ENCODE data around the gene UBE2S. TPM values are rescaled to one million over a fixed set of nuclear protein-coding genes. Genes with fewer than 3 reads are reported as not detected.
"Not testable (repeated sequence)": the region's sequence is repeated elsewhere in the genome, so short reads cannot be mapped to it uniquely, and the experiment has no call there.

UBE2S gene
- total and polyA plus RNA-seq, 12 donors = 8.8 to 57.1 (median 18.8) TPM

- intact Hi-C loops (cut with DNase I) = no loop called here
- 86 to 100% (median 92%) methylated on average over 2 of the region's 2 CpGs for WGBS, 4 donors
These were observed 5.1 kb downstream of the UBE2S start for GRCh38 chr19:55402509-55402908.

GRCh38 chr19:55401390-55401789 lies 6.2 kb downstream of the UBE2S start:
- H3K4me1 ChIP-seq (replicated peaks in 1 of 2); H3K27ac ChIP-seq; DNase-seq; H3K27me3 ChIP-seq; H3K9me3 ChIP-seq (replicated peaks in 1 of 3); H3K4me3 ChIP-seq; intact Hi-C loops (cut with DNase I): not testable (repeated sequence)
- WGBS, 4 donors = 80 to 88% (median 83%) methylated on average over 1 to 19 of the region's 28 CpGs
- peaks cover 0 to 44% of the 10 kb centered on the region in 2 donors for H3K36me3 ChIP-seq (replicated peaks in 1 of 2)

More at GRCh38 chr19:55402509-55402908, 5.1 kb downstream of the UBE2S start:
- H3K4me3 ChIP-seq = no peak overlapping the region
- H3K27me3 ChIP-seq = no peaks in the 10 kb centered on the region
- DNase-seq = no peak
- H3K4me1 ChIP-seq (replicated peaks in 1 of 2) = peaks cover 6 to 18% of the 10 kb centered on the region in 2 donors
- no peak for TF ChIP-seq CTCF (IDR thresholded peaks at IDR 0.05)
- TF ChIP-seq POLR2A (IDR thresholded peaks at IDR 0.05) = no peak
- no peak overlapping the region for H3K27ac ChIP-seq
- H3K9me3 ChIP-seq (replicated peaks in 1 of 3) = no peaks in the 10 kb centered on the region
- peaks cover 0 to 44% of the 10 kb centered on the region in 2 donors for H3K36me3 ChIP-seq (replicated peaks in 1 of 2)

- intact Hi-C loops (cut with DNase I) = no loop called here
- H3K27me3 ChIP-seq = no peaks in the 10 kb centered on the region
- TF ChIP-seq POLR2A (IDR thresholded peaks at IDR 0.05) (no peak), CTCF (IDR thresholded peaks at IDR 0.05) (no peak)
- no peak for DNase-seq
- no peaks in the 10 kb centered on the region for H3K9me3 ChIP-seq (replicated peaks in 1 of 3)
- no peak overlapping the region for H3K4me3 ChIP-seq
- peaks cover 0 to 1% of the 10 kb centered on the region in 2 donors for H3K4me1 ChIP-seq (replicated peaks in 1 of 2)
- no peak overlapping the region for H3K27ac ChIP-seq
- WGBS, 4 donors = 89 to 91% (median 91%) methylated on average over 7 to 14 of the region's 14 CpGs
- H3K36me3 ChIP-seq (replicated peaks in 1 of 2) = peaks cover 0 to 36% of the 10 kb centered on the region in 2 donors
These were observed 7.1 kb downstream of the UBE2S start for GRCh38 chr19:55400281-55401087.

- no peak for TF ChIP-seq CTCF (IDR thresholded peaks at IDR 0.05)
- no peak for TF ChIP-seq POLR2A (IDR thresholded peaks at IDR 0.05)
- Histone ChIP-seq H3K27me3 (no peaks in the 10 kb centered on the region), H3K4me1 (replicated peaks in 1 of 2) (no peaks in the 10 kb centered on the region), H3K36me3 (replicated peaks in 1 of 2) (peaks cover 0 to 29% of the 10 kb centered on the region in 2 donors), H3K27ac (no peak overlapping the region), H3K4me3 (no peak overlapping the region), H3K9me3 (replicated peaks in 1 of 3) (no peaks in the 10 kb centered on the region)
- no peak for DNase-seq
- WGBS, 4 donors = 74 to 87% (median 82%) methylated on average over 12 of the region's 12 CpGs
- intact Hi-C loops (cut with DNase I) = no loop called here
These were observed 9.2 kb downstream of the UBE2S start for GRCh38 chr19:55398200-55398925.
